Liver (tissue), 9 donors: ENCODE measurements around the gene FGD5. TPM values are rescaled to one million over a fixed set of nuclear protein-coding genes. Genes with fewer than 3 reads are reported as not detected.

Experiments
- DNase-seq: peaks from one replicate; pipeline ENCODE4 v3.0.0-alpha.2; 2017; ENCODE audit warnings: low spot score
- H3K27ac ChIP-seq, 2 donors: one replicate each; pipeline ENCODE4 v1.7.0; 2013; ENCODE audit warnings: inconsistent platforms in 2 of 2, low read length in 2 of 2, control low read depth in 1 of 2, low read depth in 1 of 2, mild to moderate bottlenecking in 1 of 2
- H3K27me3 ChIP-seq, 4 donors: one replicate each; pipeline versions ENCODE4 v1.6.1 to v1.7.0; 2013; ENCODE audit warnings: low read length in 3 of 4, inconsistent platforms in 1 of 4, mild to moderate bottlenecking in 1 of 4, moderate library complexity in 1 of 4; ENCODE audit not compliant: control insufficient read depth in 4 of 4, insufficient read depth in 4 of 4
- H3K36me3 ChIP-seq, 4 donors: one replicate each; pipeline versions ENCODE4 v1.6.1 to v1.7.0; 2013; ENCODE audit warnings: low read length in 3 of 4, mild to moderate bottlenecking in 3 of 4, low read depth in 1 of 4, moderate library complexity in 1 of 4; ENCODE audit not compliant: control insufficient read depth in 4 of 4, insufficient read depth in 3 of 4
- H3K4me1 ChIP-seq, 4 donors: one replicate each; pipeline versions ENCODE4 v1.6.1 to v1.7.0; 2013; ENCODE audit warnings: low read length in 3 of 4, mild to moderate bottlenecking in 3 of 4, moderate library complexity in 1 of 4; ENCODE audit not compliant: control insufficient read depth in 4 of 4, insufficient read depth in 4 of 4
- H3K4me3 ChIP-seq, 3 donors: one replicate each; pipeline versions ENCODE4 v1.6.1 to v1.7.0; 2013; ENCODE audit warnings: low read length in 3 of 3, control low read depth in 1 of 3, low read depth in 1 of 3, mild to moderate bottlenecking in 1 of 3
- H3K9ac ChIP-seq, 2 donors: one replicate each; pipeline ENCODE4 v1.7.0; 2013; ENCODE audit warnings: low read length in 2 of 2, mild to moderate bottlenecking in 2 of 2, moderate library complexity in 2 of 2, control low read depth in 1 of 2, low read depth in 1 of 2
- H3K9me3 ChIP-seq, 4 donors: one replicate each; pipeline versions ENCODE4 v1.6.1 to v1.7.0; 2013; ENCODE audit warnings: low read length in 3 of 4; ENCODE audit not compliant: control insufficient read depth in 4 of 4
- EGR1 ChIP-seq, 2 donors: IDR thresholded peaks; 2 replicates each; pipeline ENCODE4 v1.6.1; 2016 to 2018; ENCODE audit warnings: antibody characterized with exemption in 2 of 2, low read depth in 2 of 2
- FOXA1 ChIP-seq: IDR thresholded peaks from 2 replicates; pipeline ENCODE4 v1.6.1; 2016; ENCODE audit warnings: antibody characterized with exemption
- GABPA ChIP-seq, 2 donors: IDR thresholded peaks in 1 of 2; conservative IDR thresholded peaks in 1 of 2; 2 replicates each; pipeline ENCODE4 v1.6.1; 2016; ENCODE audit warnings: antibody characterized with exemption in 2 of 2, mild to moderate bottlenecking in 1 of 2, moderate library complexity in 1 of 2
- HNF4G ChIP-seq: IDR thresholded peaks from 2 replicates; pipeline ENCODE4 v1.6.1; 2016; ENCODE audit warnings: antibody characterized with exemption
- JUND ChIP-seq, 2 donors: IDR thresholded peaks; 2 replicates each; pipeline ENCODE4 v1.6.1; 2016; ENCODE audit warnings: antibody characterized with exemption in 2 of 2
- NR2F2 ChIP-seq: IDR thresholded peaks from 2 replicates; pipeline ENCODE4 v1.6.1; 2016; ENCODE audit warnings: antibody characterized with exemption
- RAD21 ChIP-seq, 2 donors: IDR thresholded peaks; 2 replicates each; pipeline ENCODE4 v1.6.1; 2016; ENCODE audit warnings: antibody characterized with exemption in 2 of 2, mild to moderate bottlenecking in 2 of 2
- RXRA ChIP-seq, 2 donors: IDR thresholded peaks; 2 replicates each; pipeline ENCODE4 v1.6.1; 2017 to 2018; ENCODE audit warnings: antibody characterized with exemption in 2 of 2, mild to moderate bottlenecking in 1 of 2
- SP1 ChIP-seq: IDR thresholded peaks from 2 replicates; pipeline ENCODE4 v1.6.1; 2018; ENCODE audit warnings: antibody characterized with exemption, mild to moderate bottlenecking
- TAF1 ChIP-seq: conservative IDR thresholded peaks from 2 replicates; pipeline ENCODE4 v1.6.1; 2016; ENCODE audit warnings: antibody characterized with exemption, mild to moderate bottlenecking
- YY1 ChIP-seq: IDR thresholded peaks from 2 replicates; pipeline ENCODE4 v1.6.1; 2016; ENCODE audit warnings: antibody characterized with exemption, mild to moderate bottlenecking
- WGBS: extraction: QIAGEN DNeasy Blood & Tissue Kit; methylation state at CpG from one replicate; pipeline ENCODE4 v1.1.7; 2013; 5-methylcytosine and 5-hydroxymethylcytosine counted together
- polyA plus RNA-seq, 2 donors: library from polyadenylated mRNA; stranded (reverse) in 1 of 2; unstranded in 1 of 2; fragments of 200-250 nt in 1 of 2; fragments of >200 nt in 1 of 2; fragmentation: Nextera tagmentation in 1 of 2; extraction: Ambion mirVana in 1 of 2; gene quantifications; one replicate each; pipeline versions ENCODE4 v1.2.1 to v1.2.3, GENCODE V29; 2013 to 2015
- total RNA-seq, 2 donors: library from RNA; depleted of rRNA; stranded (reverse); fragments of >200 nt; gene quantifications; one replicate each; pipeline ENCODE4 v1.2.3, GENCODE V29; 2014
- TF ChIP-seq, protein P1 (sequence below): IDR thresholded peaks from 2 replicates; pipeline ENCODE4 v1.6.1; 2016; ENCODE audit warnings: antibody characterized with exemption, mild to moderate bottlenecking
- TF ChIP-seq, protein P2 (sequence below): IDR thresholded peaks from 2 replicates; pipeline ENCODE4 v1.6.1; 2016; ENCODE audit warnings: antibody characterized with exemption
- TF ChIP-seq, protein P3 (sequence below): fragments of 150-350 bp; IDR thresholded peaks from 2 replicates; pipeline ENCODE4 v1.5.1; 2017; ENCODE audit warnings: improper control_type of control experiment, low read depth, low read length; ENCODE audit not compliant: missing input control
- TF ChIP-seq, protein P4 (sequence below): IDR thresholded peaks from 2 replicates; pipeline ENCODE4 v1.6.1; 2016; ENCODE audit warnings: antibody characterized with exemption
- TF ChIP-seq, protein P5 (sequence below): IDR thresholded peaks from 2 replicates; pipeline ENCODE4 v1.6.1; 2016; ENCODE audit warnings: antibody characterized with exemption
- donor health status: healthy.
- donor health status: healthy.
- donor health status: healthy.
- donor health status: healthy.
- donor health status: healthy.

Gene FGD5
- total and polyA plus RNA-seq, 4 donors = 2.0 to 6.3 (median 3.1) TPM

DNA sequence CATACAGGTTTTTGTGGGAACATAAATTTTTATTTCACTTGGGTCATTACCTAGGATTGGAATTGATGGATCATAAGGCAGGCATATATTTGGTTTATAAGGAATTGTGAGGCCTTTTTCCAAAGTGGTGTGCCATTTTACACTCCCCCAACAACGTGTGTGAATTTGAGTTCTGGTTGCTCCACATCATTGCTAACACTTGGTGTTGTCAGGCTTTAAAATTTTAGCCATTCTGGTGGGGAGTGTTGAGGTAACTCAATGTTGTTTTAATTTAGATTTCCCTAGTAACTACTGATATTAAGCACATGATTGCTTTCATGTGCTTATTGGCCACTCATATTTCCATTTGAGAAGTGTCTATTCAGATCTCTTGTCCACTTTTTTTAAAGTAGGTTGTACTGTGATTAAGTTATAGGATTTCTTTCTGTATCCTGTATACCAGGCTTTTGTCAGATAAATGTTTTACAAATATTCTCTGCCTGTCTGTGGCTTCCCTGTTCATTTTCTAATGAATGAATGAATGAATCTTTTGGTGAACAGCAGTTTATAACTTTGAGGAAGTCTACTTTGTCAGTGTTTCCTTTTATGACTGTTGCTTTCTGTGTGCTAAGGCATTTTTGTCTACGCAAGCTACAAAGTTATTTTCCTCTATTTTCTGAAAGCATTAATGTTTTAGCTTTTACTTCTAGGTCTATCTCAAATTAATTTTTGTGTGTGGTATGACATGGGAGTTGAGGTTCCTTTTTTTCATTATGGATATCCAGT lies 110.7 kb downstream of the FGD5 start:
- Histone ChIP-seq H3K36me3 (no peaks in the 10 kb centered on the region), H3K27ac (no peak overlapping the region)
- 82% methylated on average over 2 of the region's 2 CpGs for WGBS

DNA sequence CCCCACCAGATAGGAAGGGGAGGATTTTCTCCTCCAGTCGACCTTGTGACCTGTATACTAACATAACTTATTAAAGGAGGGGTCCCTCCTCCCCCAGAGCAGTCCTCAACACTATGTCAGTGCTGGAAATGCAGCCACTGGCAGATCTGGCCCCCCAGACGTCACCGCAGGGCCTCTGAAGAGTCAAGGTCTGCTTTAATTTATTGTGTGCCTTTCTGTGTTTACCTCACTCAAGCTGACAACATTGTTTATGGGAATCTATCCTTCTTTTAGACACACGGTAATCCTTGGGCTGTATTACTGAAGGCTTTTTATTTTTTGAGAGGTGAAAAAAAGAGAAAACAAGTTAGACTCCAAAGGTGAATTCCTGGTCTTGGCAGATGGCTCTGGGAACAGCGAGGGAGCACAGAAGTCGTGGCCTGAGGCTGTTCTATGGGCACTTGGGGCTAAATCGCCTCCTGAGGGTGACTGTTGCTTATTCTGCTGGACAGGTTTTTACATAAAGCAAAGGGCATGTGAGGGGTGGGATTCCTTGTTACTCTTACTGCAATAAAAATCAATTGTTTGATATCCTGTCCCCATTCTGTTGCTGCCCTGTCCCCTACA lies 115.2 kb downstream of the FGD5 start:
- WGBS = 58% methylated on average over 7 of the region's 7 CpGs
- H3K27ac ChIP-seq = no peak overlapping the region
- no peaks in the 10 kb centered on the region for H3K36me3 ChIP-seq
- no peaks in the 10 kb centered on the region for H3K9me3 ChIP-seq
- peaks cover 0 to 8% (median 0%) of the 10 kb centered on the region in 4 donors for H3K4me1 ChIP-seq
- no peak for DNase-seq
- TF ChIP-seq, protein P1, sequence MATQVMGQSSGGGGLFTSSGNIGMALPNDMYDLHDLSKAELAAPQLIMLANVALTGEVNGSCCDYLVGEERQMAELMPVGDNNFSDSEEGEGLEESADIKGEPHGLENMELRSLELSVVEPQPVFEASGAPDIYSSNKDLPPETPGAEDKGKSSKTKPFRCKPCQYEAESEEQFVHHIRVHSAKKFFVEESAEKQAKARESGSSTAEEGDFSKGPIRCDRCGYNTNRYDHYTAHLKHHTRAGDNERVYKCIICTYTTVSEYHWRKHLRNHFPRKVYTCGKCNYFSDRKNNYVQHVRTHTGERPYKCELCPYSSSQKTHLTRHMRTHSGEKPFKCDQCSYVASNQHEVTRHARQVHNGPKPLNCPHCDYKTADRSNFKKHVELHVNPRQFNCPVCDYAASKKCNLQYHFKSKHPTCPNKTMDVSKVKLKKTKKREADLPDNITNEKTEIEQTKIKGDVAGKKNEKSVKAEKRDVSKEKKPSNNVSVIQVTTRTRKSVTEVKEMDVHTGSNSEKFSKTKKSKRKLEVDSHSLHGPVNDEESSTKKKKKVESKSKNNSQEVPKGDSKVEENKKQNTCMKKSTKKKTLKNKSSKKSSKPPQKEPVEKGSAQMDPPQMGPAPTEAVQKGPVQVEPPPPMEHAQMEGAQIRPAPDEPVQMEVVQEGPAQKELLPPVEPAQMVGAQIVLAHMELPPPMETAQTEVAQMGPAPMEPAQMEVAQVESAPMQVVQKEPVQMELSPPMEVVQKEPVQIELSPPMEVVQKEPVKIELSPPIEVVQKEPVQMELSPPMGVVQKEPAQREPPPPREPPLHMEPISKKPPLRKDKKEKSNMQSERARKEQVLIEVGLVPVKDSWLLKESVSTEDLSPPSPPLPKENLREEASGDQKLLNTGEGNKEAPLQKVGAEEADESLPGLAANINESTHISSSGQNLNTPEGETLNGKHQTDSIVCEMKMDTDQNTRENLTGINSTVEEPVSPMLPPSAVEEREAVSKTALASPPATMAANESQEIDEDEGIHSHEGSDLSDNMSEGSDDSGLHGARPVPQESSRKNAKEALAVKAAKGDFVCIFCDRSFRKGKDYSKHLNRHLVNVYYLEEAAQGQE = no peak
- TF ChIP-seq FOXA1 = no peak
- TF ChIP-seq, protein P2, sequence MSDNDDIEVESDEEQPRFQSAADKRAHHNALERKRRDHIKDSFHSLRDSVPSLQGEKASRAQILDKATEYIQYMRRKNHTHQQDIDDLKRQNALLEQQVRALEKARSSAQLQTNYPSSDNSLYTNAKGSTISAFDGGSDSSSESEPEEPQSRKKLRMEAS = no peak
- no peak for TF ChIP-seq HNF4G
- no peak for TF ChIP-seq RAD21 (IDR thresholded peaks at IDR 0.05)
- TF ChIP-seq, protein P3, sequence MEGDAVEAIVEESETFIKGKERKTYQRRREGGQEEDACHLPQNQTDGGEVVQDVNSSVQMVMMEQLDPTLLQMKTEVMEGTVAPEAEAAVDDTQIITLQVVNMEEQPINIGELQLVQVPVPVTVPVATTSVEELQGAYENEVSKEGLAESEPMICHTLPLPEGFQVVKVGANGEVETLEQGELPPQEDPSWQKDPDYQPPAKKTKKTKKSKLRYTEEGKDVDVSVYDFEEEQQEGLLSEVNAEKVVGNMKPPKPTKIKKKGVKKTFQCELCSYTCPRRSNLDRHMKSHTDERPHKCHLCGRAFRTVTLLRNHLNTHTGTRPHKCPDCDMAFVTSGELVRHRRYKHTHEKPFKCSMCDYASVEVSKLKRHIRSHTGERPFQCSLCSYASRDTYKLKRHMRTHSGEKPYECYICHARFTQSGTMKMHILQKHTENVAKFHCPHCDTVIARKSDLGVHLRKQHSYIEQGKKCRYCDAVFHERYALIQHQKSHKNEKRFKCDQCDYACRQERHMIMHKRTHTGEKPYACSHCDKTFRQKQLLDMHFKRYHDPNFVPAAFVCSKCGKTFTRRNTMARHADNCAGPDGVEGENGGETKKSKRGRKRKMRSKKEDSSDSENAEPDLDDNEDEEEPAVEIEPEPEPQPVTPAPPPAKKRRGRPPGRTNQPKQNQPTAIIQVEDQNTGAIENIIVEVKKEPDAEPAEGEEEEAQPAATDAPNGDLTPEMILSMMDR = no peak
- no peak for TF ChIP-seq GABPA (IDR thresholded peaks at IDR 0.05 in 1 of 2, conservative IDR thresholded peaks at IDR 0.05 in 1 of 2)
- TF ChIP-seq, protein P4, sequence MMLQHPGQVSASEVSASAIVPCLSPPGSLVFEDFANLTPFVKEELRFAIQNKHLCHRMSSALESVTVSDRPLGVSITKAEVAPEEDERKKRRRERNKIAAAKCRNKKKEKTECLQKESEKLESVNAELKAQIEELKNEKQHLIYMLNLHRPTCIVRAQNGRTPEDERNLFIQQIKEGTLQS = no peak
- TF ChIP-seq, protein P5, sequence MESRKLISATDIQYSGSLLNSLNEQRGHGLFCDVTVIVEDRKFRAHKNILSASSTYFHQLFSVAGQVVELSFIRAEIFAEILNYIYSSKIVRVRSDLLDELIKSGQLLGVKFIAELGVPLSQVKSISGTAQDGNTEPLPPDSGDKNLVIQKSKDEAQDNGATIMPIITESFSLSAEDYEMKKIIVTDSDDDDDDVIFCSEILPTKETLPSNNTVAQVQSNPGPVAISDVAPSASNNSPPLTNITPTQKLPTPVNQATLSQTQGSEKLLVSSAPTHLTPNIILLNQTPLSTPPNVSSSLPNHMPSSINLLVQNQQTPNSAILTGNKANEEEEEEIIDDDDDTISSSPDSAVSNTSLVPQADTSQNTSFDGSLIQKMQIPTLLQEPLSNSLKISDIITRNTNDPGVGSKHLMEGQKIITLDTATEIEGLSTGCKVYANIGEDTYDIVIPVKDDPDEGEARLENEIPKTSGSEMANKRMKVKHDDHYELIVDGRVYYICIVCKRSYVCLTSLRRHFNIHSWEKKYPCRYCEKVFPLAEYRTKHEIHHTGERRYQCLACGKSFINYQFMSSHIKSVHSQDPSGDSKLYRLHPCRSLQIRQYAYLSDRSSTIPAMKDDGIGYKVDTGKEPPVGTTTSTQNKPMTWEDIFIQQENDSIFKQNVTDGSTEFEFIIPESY = no peak
- TF ChIP-seq JUND (IDR thresholded peaks at IDR 0.05) = no peak
- TF ChIP-seq TAF1 = no peak
- TF ChIP-seq YY1 = no peak
- TF ChIP-seq RXRA (IDR thresholded peaks at IDR 0.05) = no peak
- TF ChIP-seq SP1 = no peak
- no peak for TF ChIP-seq NR2F2
- H3K4me3 ChIP-seq = no peak overlapping the region
- no peak overlapping the region for H3K9ac ChIP-seq
- no peaks in the 10 kb centered on the region for H3K27me3 ChIP-seq

More for the DNA sequence above, 110.7 kb downstream of the FGD5 start:
- no peak for TF ChIP-seq RXRA (IDR thresholded peaks at IDR 0.05)
- peak in 1 of 2 donors; percentile 12 for TF ChIP-seq EGR1 (IDR thresholded peaks at IDR 0.05; ENCODE audit: low read depth in 2 of 2)
- Histone ChIP-seq H3K9me3 (no peaks in the 10 kb centered on the region), H3K9ac (no peak overlapping the region), H3K4me1 (peaks cover 0 to 5% (median 0%) of the 10 kb centered on the region in 4 donors), H3K4me3 (no peak overlapping the region), H3K27me3 (no peaks in the 10 kb centered on the region)
- no peak for DNase-seq
